HepG2 (cell line): Measurements from ENCODE around the gene COX4I2. TPM values are rescaled to one million over a fixed set of nuclear protein-coding genes. Genes with fewer than 3 reads are reported as not detected.

Experiments used
- ATAC-seq: fragments of 200-7000 bp; cut with Tn5 transposase; 3 replicates; pipeline ENCODE4 v1.9.1; 2020; ENCODE audit warnings: mild to moderate bottlenecking, moderate library complexity
- BruUV-seq: library from RNA; stranded (reverse); fragments of 400-500 nt; replicated peaks from 2 replicates; lab custom pipeline; 2021; lab: Mats Ljungman, UMichigan
- CTCF ChIA-PET: fragments of 300-600 bp; formaldehyde crosslinking; extraction: SDS; loops from one replicate; lab custom pipeline; 2021; ENCODE audit warnings: low total read pairs, inconsistent platforms, low intra/inter-chr PET ratio; lab: Yijun Ruan, JAX
- POLR2A ChIA-PET: fragments of 350-600 bp; sonication (Branson Sonifier 250); formaldehyde crosslinking; loops from one replicate; lab custom pipeline; 2020; ENCODE audit warnings: antibody characterized with exemption, inconsistent platforms; lab: Yijun Ruan, JAX
- DNase-seq: peaks from one replicate; pipeline ENCODE4 v3.0.0-alpha.2; 2015; ENCODE audit warnings: low spot score
- FAIRE-seq: peaks from 3 replicates; lab custom pipeline; 2011; peaks lifted over from hg19 to GRCh38; lab: Jason Lieb, UNC
- H2AFZ ChIP-seq: one replicate; pipeline ENCODE4 v1.6.1; 2011; ENCODE audit warnings: low read length, inconsistent platforms
- H3K27ac ChIP-seq: fragments of 300-600 bp; 3 replicates; pipeline ENCODE4 v1.8.0; 2011; ENCODE audit warnings: mixed run types, mild to moderate bottlenecking, mixed read lengths, low read length, inconsistent platforms; ENCODE audit not compliant: insufficient read depth; ENCODE audit errors: extremely low read length
- H3K27me3 ChIP-seq, 2 experiments: fragments of 200-600 bp in 1 of 2; 2 replicates in 1 of 2; 3 replicates in 1 of 2; pipeline versions ENCODE4 v1.6.0 to v1.8.0; 2011; ENCODE audit warnings: low read length in 2 of 2, mild to moderate bottlenecking in 2 of 2, moderate library complexity in 2 of 2, inconsistent platforms in 1 of 2; ENCODE audit not compliant: insufficient read depth in 2 of 2, control insufficient read depth in 1 of 2
- H3K36me3 ChIP-seq, 2 experiments: fragments of 200-600 bp in 1 of 2; replicated peaks in 1 of 2; 2 replicates in 1 of 2; 3 replicates in 1 of 2; pipeline versions ENCODE4 v1.5.1 to v1.8.0; 2011; ENCODE audit warnings: low read length in 2 of 2, inconsistent platforms in 1 of 2; ENCODE audit not compliant: insufficient read depth in 2 of 2, control insufficient read depth in 1 of 2
- H3K4me1 ChIP-seq: 2 replicates; pipeline ENCODE4 v1.5.1; 2012; ENCODE audit warnings: low read length, inconsistent platforms; ENCODE audit not compliant: insufficient read depth
- H3K4me2 ChIP-seq: 2 replicates; pipeline ENCODE4 v1.6.0; 2011; ENCODE audit warnings: low read depth, low read length, inconsistent platforms
- H3K4me3 ChIP-seq, 3 experiments: fragments of 200-600 bp in 1 of 3; sonication (generic), shearing (Covaris generic) in 1 of 3; replicated peaks in 1 of 3; 2 replicates each; pipeline ENCODE4 v1.5.1; 2011 to 2016; ENCODE audit warnings: low read length in 3 of 3, inconsistent platforms in 2 of 3, low read depth in 2 of 3, mild to moderate bottlenecking in 2 of 3, control low read depth in 1 of 3, mixed read lengths in 1 of 3; ENCODE audit not compliant: insufficient read depth in 1 of 3
- H3K79me2 ChIP-seq: one replicate; pipeline ENCODE4 v1.6.1; 2011; ENCODE audit warnings: low read length, inconsistent platforms; ENCODE audit not compliant: insufficient read depth
- H3K9ac ChIP-seq: 2 replicates; pipeline ENCODE4 v1.6.0; 2011; ENCODE audit warnings: mild to moderate bottlenecking, low read depth, low read length, inconsistent platforms; ENCODE audit not compliant: insufficient read depth
- H3K9me3 ChIP-seq: 2 replicates; pipeline ENCODE4 v1.5.1; 2012; ENCODE audit warnings: mild to moderate bottlenecking, low read length
- H4K20me1 ChIP-seq: 2 replicates; pipeline ENCODE4 v1.6.0; 2011; ENCODE audit warnings: inconsistent platforms, mild to moderate bottlenecking, low read length, moderate library complexity; ENCODE audit not compliant: insufficient read depth
- FOXA3 ChIP-seq: IDR thresholded peaks from 2 replicates; pipeline ENCODE4 v1.6.1; 2016; ENCODE audit warnings: missing genetic modification reagents, missing compliant biosample characterization
- HNF4A ChIP-seq: sonication (generic); formaldehyde crosslinking; IDR thresholded peaks from 2 replicates; pipeline ENCODE4 v1.4.0; 2020; ENCODE audit warnings: missing genetic modification reagents
- HNRNPLL ChIP-seq: fragments of 200-400 bp; formaldehyde crosslinking; IDR thresholded peaks from 2 replicates; pipeline ENCODE4 v1.6.1; 2017; ENCODE audit warnings: mild to moderate bottlenecking, low read depth, low read length; ENCODE audit not compliant: poor library complexity, severe bottlenecking
- KAT7 ChIP-seq: IDR thresholded peaks from 2 replicates; pipeline ENCODE4 v1.6.1; 2018; ENCODE audit warnings: borderline replicate concordance, missing compliant biosample characterization
- MATR3 ChIP-seq: sonication (generic); formaldehyde crosslinking; IDR thresholded peaks from 2 replicates; pipeline ENCODE4 v1.4.0; 2020; ENCODE audit warnings: missing genetic modification reagents
- RFX1 ChIP-seq: fragments of 450-650 bp; IDR thresholded peaks from 2 replicates; pipeline ENCODE4 v1.6.1; 2017
- SAP130 ChIP-seq: IDR thresholded peaks from 2 replicates; pipeline ENCODE4 v1.6.1; 2016; ENCODE audit warnings: low read depth
- ZNF318 ChIP-seq: sonication (generic); formaldehyde crosslinking; IDR thresholded peaks from 2 replicates; pipeline ENCODE4 v1.4.0; 2020; ENCODE audit warnings: mild to moderate bottlenecking, missing genetic modification reagents
- ZNF501 ChIP-seq: sonication (generic); formaldehyde crosslinking; IDR thresholded peaks from 2 replicates; pipeline ENCODE4 v1.5.1; 2020; ENCODE audit warnings: mild to moderate bottlenecking, moderate library complexity, missing genetic modification reagents
- whole genome bisulfite sequencing: methylation state at CpG from one replicate; pipeline ENCODE4 v1.1.6; 2017; ENCODE audit warnings: low lambda C conversion rate; 5-methylcytosine and 5-hydroxymethylcytosine counted together
- in situ Hi-C: cut with HindIII; loops from 2 replicates; pipeline ENCODE4 v1.10.0; 2017; ENCODE audit warnings: low pct_unique_long_range_greater_than_20kb; ENCODE audit not compliant: extremely low pct_ligation_motif_present
- intact Hi-C: fragments of 100-400 bp; cut with micrococcal nuclease; formaldehyde crosslinking; loops from one replicate; pipeline ENCODE4 v1.10.0; 2022; ENCODE audit not compliant: unreplicated experiment
- polyA plus RNA-seq, 8 experiments: library from polyadenylated mRNA; depleted of rRNA in 3 of 8; stranded (reverse) in 7 of 8; unstranded in 1 of 8; fragments of >200 nt; fragmentation: Illumina TruSeq in 4 of 8; extraction: Trizol in 4 of 8; gene quantifications; 2 replicates each; pipeline versions ENCODE4 v1.2.1 to v1.2.3, GENCODE V29; 2011 to 2016; ENCODE audit warnings: low read depth in 4 of 8, missing spikeins in 1 of 8, mixed read lengths in 1 of 8; ENCODE audit not compliant: insufficient read depth in 1 of 8
- total RNA-seq, 5 experiments: library from RNA; depleted of rRNA; stranded (reverse); fragments of >200 nt; fragmentation: Illumina TruSeq; extraction: Trizol; gene quantifications; 2 replicates each; pipeline ENCODE4 v1.2.3, GENCODE V29; 2016; ENCODE audit warnings: low read depth in 1 of 5
- TF ChIP-seq, protein P1 (sequence below): sonication (generic); formaldehyde crosslinking; conservative IDR thresholded peaks from 2 replicates; pipeline ENCODE4 v1.4.0; 2020; ENCODE audit warnings: mild to moderate bottlenecking, missing genetic modification reagents, moderate library complexity

The COX4I2 gene
- total and polyA plus RNA-seq, 2 of the 13 experiments (the other 11 are each of a cell fraction or from before 2014, with no cell fraction given) = 1.1 TPM; not detected in 1

DNA sequence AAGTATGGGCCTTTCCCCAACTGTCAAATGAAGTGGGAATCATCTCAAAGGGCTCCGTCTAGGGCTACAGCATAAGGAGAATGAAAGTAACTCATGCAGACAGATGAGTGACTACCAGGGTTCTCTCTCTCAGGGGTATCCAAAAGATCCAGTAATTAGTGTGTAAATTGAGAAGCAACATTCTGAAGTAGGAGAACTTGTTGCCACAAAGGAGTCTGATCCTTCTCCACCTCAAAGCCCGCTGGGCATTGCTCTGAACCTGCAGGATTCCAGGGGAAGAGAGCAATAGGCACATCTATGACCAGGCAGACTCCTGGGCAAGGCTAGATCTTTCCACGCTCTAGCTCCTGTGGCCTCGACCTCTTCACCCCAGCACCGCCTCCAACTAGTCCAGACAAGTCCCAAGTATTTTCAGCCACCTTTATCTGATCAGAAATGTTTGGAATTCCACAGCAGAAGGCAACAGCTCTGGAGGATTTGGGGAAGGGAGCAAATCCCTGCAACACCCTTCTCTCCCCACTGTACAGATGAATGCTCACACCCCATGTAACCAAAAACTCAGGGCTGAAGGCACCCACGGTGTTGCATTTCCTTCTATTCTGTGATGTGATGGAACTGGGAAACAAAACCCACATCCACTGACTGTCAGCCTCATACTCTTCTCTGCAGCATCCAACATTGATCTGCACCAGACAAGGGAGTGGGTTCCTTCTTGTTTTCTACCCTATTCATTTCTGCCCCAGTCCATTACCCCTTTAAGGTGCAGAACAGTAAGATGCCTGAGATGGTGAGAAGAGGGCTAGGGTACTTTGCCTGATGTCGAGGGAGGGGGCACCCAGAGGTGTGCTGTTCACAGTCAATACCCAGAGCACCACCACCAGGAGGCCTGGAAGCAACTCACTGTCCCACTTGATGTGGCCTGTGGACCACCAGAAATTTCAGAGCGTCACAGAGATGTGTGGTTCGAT lies 41.0 kb downstream of the COX4I2 start:
- DNase-seq (peak; percentile 86), ATAC-seq (peak; percentile 65), FAIRE-seq (peak; percentile 88)
- POLR2A ChIA-PET = interaction anchor here (0.9 to 20.7 kb wide), 12 partner anchors 9 to 201 kb away, joined by 3 to 643 read pairs (median 8); partner anchors contain the start of genes BCL2L1 and TPX2
- H3K4me2 ChIP-seq = peak overlapping the region; percentile 34
- H3K9me3 ChIP-seq = no peaks in the 10 kb centered on the region
- intact Hi-C loops (loop anchor here (1.0 to 2.0 kb wide), 2 partner anchors 14 to 45 kb away; no protein-coding TSS in a partner anchor), in situ Hi-C loops (no loop called here)
- H4K20me1 ChIP-seq = peaks cover 59% of the 10 kb centered on the region
- no peak overlapping the region for H3K4me3 ChIP-seq
- peaks cover 96% of the 10 kb centered on the region for H3K4me1 ChIP-seq
- CTCF ChIA-PET = interaction anchor here (1.5 to 4.1 kb wide), 3 partner anchors 17 to 45 kb away, joined by 3 to 13 read pairs (median 5); partner anchors contain the start of gene BCL2L1
- H2AFZ ChIP-seq = no peak overlapping the region
- 52% methylated on average over 9 of the region's 9 CpGs for WGBS
- H3K27ac ChIP-seq = peak overlapping the region; percentile 55
- H3K27me3 ChIP-seq = no peaks in the 10 kb centered on the region
- no TSS peak for BruUV-seq
- peak overlapping the region; percentile 23; the same call in 1 of the 2 replicates for H3K9ac ChIP-seq
- peaks cover 93% of the 10 kb centered on the region for H3K79me2 ChIP-seq
- H3K36me3 ChIP-seq = peaks cover 59 to 88% of the 10 kb centered on the region in 2 experiments
- TF ChIP-seq MATR3 (CRISPR knock-in tag) = no peak
- TF ChIP-seq SAP130 = no peak; the same call in 1 of the 2 replicates
- TF ChIP-seq ZNF318 (CRISPR knock-in tag) = peak; percentile 49; the same call in 1 of the 2 replicates
- TF ChIP-seq, protein P1, sequence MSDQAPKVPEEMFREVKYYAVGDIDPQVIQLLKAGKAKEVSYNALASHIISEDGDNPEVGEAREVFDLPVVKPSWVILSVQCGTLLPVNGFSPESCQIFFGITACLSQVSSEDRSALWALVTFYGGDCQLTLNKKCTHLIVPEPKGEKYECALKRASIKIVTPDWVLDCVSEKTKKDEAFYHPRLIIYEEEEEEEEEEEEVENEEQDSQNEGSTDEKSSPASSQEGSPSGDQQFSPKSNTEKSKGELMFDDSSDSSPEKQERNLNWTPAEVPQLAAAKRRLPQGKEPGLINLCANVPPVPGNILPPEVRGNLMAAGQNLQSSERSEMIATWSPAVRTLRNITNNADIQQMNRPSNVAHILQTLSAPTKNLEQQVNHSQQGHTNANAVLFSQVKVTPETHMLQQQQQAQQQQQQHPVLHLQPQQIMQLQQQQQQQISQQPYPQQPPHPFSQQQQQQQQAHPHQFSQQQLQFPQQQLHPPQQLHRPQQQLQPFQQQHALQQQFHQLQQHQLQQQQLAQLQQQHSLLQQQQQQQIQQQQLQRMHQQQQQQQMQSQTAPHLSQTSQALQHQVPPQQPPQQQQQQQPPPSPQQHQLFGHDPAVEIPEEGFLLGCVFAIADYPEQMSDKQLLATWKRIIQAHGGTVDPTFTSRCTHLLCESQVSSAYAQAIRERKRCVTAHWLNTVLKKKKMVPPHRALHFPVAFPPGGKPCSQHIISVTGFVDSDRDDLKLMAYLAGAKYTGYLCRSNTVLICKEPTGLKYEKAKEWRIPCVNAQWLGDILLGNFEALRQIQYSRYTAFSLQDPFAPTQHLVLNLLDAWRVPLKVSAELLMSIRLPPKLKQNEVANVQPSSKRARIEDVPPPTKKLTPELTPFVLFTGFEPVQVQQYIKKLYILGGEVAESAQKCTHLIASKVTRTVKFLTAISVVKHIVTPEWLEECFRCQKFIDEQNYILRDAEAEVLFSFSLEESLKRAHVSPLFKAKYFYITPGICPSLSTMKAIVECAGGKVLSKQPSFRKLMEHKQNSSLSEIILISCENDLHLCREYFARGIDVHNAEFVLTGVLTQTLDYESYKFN (CRISPR knock-in tag) = peak; percentile 74
- TF ChIP-seq RFX1 = no peak
- peak; percentile 55; the same call in 1 of the 2 replicates for TF ChIP-seq HNF4A
- peak; percentile 36; the same call in 1 of the 2 replicates for TF ChIP-seq KAT7 (CRISPR knock-in tag)
- TF ChIP-seq HNRNPLL = no peak
- TF ChIP-seq ZNF501 = no peak; the same call in 1 of the 2 replicates
- TF ChIP-seq FOXA3 = 0 out of 2 replicates have a peak, but pooled peaks have one; percentile 11
